Endothelial cell of umbilical vein (primary cell): ENCODE data around the gene DAPK2.

Experiments
- CTCF ChIP-seq, 2 donors: IDR thresholded peaks; 1 replicate in 1 of 2; 2 replicates in 1 of 2; pipeline ENCODE4 v1.5.1; 2011; ENCODE audit warnings: low read length in 2 of 2, mild to moderate bottlenecking in 2 of 2, moderate library complexity in 2 of 2, control low read depth in 1 of 2, inconsistent platforms in 1 of 2, low read depth in 1 of 2; ENCODE audit not compliant: insufficient read depth in 1 of 2; ENCODE audit errors: extremely low read depth in 1 of 2
- EZH2 ChIP-seq: IDR thresholded peaks from 2 replicates; pipeline ENCODE4 v1.6.1; 2012; ENCODE audit warnings: borderline replicate concordance, low read depth, mild to moderate bottlenecking, moderate library complexity, low read length, inconsistent platforms; ENCODE audit not compliant: severe bottlenecking
- MAX ChIP-seq: IDR thresholded peaks from 2 replicates; pipeline ENCODE4 v1.6.1; 2011; ENCODE audit not compliant: insufficient read depth, insufficient read length
- POLR2A ChIP-seq: IDR thresholded peaks from 2 replicates; pipeline ENCODE4 v1.6.1; 2012; ENCODE audit warnings: low read depth, mild to moderate bottlenecking, control low read depth, low read length
- POLR2AphosphoS5 ChIP-seq: IDR thresholded peaks from 2 replicates; pipeline ENCODE4 v1.6.1; 2012; ENCODE audit warnings: low read depth, mild to moderate bottlenecking, control low read depth, low read length, moderate library complexity; ENCODE audit not compliant: insufficient read depth

- TF ChIP-seq POLR2A (no peak), CTCF (IDR thresholded peaks at IDR 0.05; ENCODE audit: extremely low read depth in 1 of 2, insufficient read depth in 1 of 2, low read depth in 1 of 2, low read length in 2 of 2) (no peak), EZH2 (no peak), POLR2AphosphoS5 (no peak), MAX (no peak)
These were observed 123.9 kb downstream of the DAPK2 start for GRCh38 chr15:63922261-63922904.
